ENCODE measurements around the gene SYNE4. TPM values are rescaled to one million over a fixed set of nuclear protein-coding genes. Genes with fewer than 3 reads are reported as not detected.
A peak's percentile ranks its signal among the peaks of the same experiment; 100 is the strongest.

SYNE4 gene
- total and polyA plus RNA-seq, 9 of the 15 experiments (the other 6 are each of a cell fraction or from before 2014, with no cell fraction given), result 0.03 to 0.65 (median 0.29) TPM

DNA sequence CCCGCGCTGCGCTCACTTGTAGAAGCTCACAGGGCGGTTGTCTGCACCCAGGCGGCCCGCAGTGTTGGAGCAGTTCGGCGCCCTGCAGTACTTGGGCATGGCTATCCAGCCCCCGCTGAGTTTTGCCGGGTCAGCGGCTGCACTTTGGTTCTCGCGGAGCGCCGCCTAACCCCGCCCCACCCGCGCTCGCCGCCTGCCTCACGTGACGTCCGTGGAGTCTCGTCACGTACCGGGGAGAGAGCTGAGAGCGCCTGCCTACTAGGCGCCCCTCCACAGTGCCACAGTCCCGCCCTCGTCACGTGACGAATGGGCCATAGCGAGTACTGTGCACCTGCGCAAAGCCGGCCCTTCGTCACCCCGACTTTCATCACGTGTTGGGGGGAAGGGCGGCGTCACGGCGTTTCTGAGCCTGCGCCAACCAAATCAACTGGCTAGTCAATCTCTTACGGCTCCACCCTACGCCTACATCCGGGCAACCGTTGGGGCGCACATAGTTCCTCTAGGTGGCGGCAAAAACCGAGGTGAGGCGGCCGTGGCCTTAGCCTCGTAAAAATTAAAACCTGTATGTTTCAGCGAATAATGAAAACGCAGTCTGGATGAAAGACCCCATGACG lies 45.6 kb upstream of the SYNE4 start, which contains the start of gene THAP8 (continued):
- TF ChIP-seq, protein P1, sequence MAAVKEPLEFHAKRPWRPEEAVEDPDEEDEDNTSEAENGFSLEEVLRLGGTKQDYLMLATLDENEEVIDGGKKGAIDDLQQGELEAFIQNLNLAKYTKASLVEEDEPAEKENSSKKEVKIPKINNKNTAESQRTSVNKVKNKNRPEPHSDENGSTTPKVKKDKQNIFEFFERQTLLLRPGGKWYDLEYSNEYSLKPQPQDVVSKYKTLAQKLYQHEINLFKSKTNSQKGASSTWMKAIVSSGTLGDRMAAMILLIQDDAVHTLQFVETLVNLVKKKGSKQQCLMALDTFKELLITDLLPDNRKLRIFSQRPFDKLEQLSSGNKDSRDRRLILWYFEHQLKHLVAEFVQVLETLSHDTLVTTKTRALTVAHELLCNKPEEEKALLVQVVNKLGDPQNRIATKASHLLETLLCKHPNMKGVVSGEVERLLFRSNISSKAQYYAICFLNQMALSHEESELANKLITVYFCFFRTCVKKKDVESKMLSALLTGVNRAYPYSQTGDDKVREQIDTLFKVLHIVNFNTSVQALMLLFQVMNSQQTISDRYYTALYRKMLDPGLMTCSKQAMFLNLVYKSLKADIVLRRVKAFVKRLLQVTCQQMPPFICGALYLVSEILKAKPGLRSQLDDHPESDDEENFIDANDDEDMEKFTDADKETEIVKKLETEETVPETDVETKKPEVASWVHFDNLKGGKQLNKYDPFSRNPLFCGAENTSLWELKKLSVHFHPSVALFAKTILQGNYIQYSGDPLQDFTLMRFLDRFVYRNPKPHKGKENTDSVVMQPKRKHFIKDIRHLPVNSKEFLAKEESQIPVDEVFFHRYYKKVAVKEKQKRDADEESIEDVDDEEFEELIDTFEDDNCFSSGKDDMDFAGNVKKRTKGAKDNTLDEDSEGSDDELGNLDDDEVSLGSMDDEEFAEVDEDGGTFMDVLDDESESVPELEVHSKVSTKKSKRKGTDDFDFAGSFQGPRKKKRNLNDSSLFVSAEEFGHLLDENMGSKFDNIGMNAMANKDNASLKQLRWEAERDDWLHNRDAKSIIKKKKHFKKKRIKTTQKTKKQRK (IDR thresholded peaks at IDR 0.05; ENCODE audit: borderline replicate concordance, low read depth, low read length), result no peak
- TF ChIP-seq, protein P2, sequence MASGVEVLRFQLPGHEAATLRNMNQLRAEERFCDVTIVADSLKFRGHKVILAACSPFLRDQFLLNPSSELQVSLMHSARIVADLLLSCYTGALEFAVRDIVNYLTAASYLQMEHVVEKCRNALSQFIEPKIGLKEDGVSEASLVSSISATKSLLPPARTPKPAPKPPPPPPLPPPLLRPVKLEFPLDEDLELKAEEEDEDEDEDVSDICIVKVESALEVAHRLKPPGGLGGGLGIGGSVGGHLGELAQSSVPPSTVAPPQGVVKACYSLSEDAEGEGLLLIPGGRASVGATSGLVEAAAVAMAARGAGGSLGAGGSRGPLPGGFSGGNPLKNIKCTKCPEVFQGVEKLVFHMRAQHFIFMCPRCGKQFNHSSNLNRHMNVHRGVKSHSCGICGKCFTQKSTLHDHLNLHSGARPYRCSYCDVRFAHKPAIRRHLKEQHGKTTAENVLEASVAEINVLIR (CRISPR knock-in tag; IDR thresholded peaks at IDR 0.05), result no peak
- TF ChIP-seq MTA3 (IDR thresholded peaks at IDR 0.05; ENCODE audit: borderline replicate concordance) (peak; percentile 94), NR2C1 (IDR thresholded peaks at IDR 0.05) (peak; percentile 59; the same call in 1 of the 2 replicates), NR2C1 (tag; IDR thresholded peaks at IDR 0.05) (0 out of 2 replicates have a peak, but pooled peaks have one; percentile 21), POLR2G (IDR thresholded peaks at IDR 0.05; ENCODE audit: low read depth, low read length) (peak; percentile 64), FIP1L1 (IDR thresholded peaks at IDR 0.05; ENCODE audit: low read depth, low read length, poor library complexity, severe bottlenecking) (peak; percentile 41), PHF20 (IDR thresholded peaks at IDR 0.05; ENCODE audit: partially characterized antibody) (peak; percentile 72), ZNF507 (tag; conservative IDR thresholded peaks at IDR 0.05) (no peak), RBM25 (IDR thresholded peaks at IDR 0.05; ENCODE audit: low read depth, low read length, severe bottlenecking) (no peak), STAT5B (CRISPR knock-in tag; IDR thresholded peaks at IDR 0.05) (no peak), KDM5B (IDR thresholded peaks at IDR 0.05; ENCODE audit: insufficient replicate concordance, low read depth, low read length) (peak; percentile 20), ZNF274 (IDR thresholded peaks at IDR 0.05; ENCODE audit: borderline replicate concordance, low read depth, low read length) (no peak), KLF16 (IDR thresholded peaks at IDR 0.05) (no peak), HLTF (IDR thresholded peaks at IDR 0.05) (peak; percentile 73; the same call in 1 of the 2 replicates), NCOA6 (IDR thresholded peaks at IDR 0.05) (no peak), ZNF224 (CRISPR knock-in tag; IDR thresholded peaks at IDR 0.05) (0 out of 2 replicates have a peak, but pooled peaks have one; percentile 42)
- TF ChIP-seq, protein P3, sequence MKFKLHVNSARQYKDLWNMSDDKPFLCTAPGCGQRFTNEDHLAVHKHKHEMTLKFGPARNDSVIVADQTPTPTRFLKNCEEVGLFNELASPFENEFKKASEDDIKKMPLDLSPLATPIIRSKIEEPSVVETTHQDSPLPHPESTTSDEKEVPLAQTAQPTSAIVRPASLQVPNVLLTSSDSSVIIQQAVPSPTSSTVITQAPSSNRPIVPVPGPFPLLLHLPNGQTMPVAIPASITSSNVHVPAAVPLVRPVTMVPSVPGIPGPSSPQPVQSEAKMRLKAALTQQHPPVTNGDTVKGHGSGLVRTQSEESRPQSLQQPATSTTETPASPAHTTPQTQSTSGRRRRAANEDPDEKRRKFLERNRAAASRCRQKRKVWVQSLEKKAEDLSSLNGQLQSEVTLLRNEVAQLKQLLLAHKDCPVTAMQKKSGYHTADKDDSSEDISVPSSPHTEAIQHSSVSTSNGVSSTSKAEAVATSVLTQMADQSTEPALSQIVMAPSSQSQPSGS (CRISPR knock-in tag; IDR thresholded peaks at IDR 0.05), result no peak
- TF ChIP-seq, protein P4, sequence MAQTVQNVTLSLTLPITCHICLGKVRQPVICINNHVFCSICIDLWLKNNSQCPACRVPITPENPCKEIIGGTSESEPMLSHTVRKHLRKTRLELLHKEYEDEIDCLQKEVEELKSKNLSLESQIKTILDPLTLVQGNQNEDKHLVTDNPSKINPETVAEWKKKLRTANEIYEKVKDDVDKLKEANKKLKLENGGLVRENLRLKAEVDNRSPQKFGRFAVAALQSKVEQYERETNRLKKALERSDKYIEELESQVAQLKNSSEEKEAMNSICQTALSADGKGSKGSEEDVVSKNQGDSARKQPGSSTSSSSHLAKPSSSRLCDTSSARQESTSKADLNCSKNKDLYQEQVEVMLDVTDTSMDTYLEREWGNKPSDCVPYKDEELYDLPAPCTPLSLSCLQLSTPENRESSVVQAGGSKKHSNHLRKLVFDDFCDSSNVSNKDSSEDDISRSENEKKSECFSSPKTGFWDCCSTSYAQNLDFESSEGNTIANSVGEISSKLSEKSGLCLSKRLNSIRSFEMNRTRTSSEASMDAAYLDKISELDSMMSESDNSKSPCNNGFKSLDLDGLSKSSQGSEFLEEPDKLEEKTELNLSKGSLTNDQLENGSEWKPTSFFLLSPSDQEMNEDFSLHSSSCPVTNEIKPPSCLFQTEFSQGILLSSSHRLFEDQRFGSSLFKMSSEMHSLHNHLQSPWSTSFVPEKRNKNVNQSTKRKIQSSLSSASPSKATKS (CRISPR knock-in tag; IDR thresholded peaks at IDR 0.05), result no peak
- TF ChIP-seq, protein P5, sequence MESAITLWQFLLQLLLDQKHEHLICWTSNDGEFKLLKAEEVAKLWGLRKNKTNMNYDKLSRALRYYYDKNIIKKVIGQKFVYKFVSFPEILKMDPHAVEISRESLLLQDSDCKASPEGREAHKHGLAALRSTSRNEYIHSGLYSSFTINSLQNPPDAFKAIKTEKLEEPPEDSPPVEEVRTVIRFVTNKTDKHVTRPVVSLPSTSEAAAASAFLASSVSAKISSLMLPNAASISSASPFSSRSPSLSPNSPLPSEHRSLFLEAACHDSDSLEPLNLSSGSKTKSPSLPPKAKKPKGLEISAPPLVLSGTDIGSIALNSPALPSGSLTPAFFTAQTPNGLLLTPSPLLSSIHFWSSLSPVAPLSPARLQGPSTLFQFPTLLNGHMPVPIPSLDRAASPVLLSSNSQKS (CRISPR knock-in tag; IDR thresholded peaks at IDR 0.05), result no peak

Data from K562 (cell line).